ENCODE results near the gene PRL.

Gene PRL

GRCh38 chr6:22296936-22297335 is at the start of gene PRL:
Gene PRL (minus strand): TSS chr6:22297036. CDS start chr6:22296982, 54 bp downstream.
- no peak for DNase-seq

DNA sequence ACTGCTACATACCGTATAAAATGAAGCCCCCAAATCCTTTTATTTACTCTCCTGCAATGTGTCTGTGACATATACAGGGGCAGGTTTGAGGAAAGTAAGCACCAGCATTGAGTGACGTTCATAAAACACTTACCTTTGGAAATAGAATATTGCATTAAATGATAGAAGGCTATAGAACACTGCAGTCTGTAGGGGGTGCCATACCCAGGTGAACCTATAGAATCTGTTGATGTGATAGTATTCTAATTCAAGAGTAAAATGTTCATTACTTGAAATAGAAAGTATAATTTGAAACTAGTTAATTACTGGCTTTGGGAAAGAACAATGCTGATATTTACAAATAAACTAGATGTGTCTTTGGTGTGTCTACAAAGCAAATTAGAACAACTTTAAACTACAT is 47.0 kb upstream of the PRL start:
- no peak for DNase-seq

- DNase-seq, result no peak
These were observed 37.9 kb upstream of the PRL start for GRCh38 chr6:22334778-22335177.

- no peak for DNase-seq
These were observed 37.0 kb upstream of the PRL start for GRCh38 chr6:22333802-22334201.

DNA sequence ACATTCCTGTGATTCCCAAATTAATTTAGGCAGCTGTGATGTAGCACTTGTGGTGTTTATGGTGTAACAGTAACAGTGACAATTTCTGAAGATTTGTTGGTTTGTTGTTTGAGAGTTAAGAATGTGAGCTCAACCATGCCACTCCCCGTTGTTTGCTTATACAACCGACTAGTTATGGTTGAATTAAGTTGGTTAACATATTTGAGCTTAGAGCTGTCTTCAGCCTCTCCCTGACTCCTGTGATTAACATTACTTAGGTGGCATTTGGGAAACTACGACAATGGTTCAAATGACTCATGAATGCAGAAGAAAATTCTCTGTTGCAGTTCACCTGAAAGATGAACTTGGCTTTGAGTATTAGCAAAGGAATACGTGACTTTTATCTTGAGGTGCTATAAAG is 35.9 kb upstream of the PRL start:
- DNase-seq, result no peak

- no peak for DNase-seq
These were observed 35.4 kb upstream of the PRL start for GRCh38 chr6:22332216-22332615.

GRCh38 chr6:22330941-22331340 is 34.1 kb upstream of the PRL start:
- DNase-seq, result no peak

GRCh38 chr6:22328474-22328873 is 31.6 kb upstream of the PRL start:
- no peak for DNase-seq

DNA sequence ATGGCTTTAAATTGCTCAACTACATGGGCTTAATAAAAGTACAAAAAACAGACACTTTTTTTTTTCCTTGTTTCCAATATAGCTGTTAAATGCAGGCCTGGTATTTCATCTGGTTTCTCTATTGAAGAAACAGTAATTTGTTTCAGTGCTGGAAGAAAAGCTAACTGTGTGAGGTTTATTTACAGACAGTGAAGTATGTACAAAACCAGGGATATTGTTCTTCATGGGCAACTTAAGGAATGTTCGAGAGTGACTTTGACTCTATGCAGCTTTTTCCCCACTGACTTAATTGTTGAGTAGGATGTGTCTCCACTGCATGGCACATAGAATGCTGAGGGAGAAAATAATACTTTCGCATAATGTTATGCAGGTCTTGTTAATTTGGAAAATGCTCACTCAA is 31.0 kb upstream of the PRL start:
- DNase-seq, result no peak

DNA sequence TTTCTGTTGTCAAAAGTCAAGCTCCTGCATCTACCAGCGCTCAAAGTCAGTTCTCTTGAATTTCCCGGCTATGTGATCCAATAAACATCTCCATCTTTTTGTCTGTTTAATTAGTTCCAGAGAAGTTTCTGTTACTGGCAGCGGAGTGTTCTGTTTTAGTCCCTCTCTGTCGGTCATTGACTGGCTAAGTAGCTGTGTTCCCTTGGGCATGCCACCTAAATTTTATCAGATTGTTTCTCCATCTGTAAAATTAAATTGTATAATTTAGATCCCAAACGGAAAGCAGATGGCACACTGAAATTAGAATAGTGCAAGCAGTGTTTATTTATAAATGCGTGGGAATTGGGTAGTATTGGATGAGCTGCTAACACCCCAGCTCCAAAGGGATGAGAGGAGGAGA is 29.7 kb upstream of the PRL start:
- DNase-seq, result no peak

DNA sequence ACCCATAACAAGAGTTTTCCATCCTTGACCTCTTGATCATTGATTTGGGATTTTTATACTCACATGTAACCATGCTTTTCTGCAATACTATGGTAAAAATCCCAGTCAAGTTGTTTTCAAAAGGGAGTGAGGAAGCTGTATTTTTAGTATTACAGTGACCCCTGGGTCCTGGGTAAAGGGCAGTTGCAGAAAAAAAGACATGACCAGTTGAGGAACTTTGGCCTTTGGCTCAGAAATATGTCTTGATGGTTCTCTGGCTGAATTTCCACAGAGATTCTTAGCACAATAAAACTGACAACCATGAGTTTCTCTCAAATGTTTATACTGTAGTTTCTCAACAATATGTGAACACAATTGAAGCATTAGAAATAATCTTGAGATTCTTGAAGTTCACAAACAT is 28.6 kb upstream of the PRL start:
- DNase-seq, result no peak

GRCh38 chr6:22323848-22324247 is 27.0 kb upstream of the PRL start:
- no peak for DNase-seq

GRCh38 chr6:22322103-22323030 is 25.5 kb upstream of the PRL start:
- DNase-seq, result no peak

DNA sequence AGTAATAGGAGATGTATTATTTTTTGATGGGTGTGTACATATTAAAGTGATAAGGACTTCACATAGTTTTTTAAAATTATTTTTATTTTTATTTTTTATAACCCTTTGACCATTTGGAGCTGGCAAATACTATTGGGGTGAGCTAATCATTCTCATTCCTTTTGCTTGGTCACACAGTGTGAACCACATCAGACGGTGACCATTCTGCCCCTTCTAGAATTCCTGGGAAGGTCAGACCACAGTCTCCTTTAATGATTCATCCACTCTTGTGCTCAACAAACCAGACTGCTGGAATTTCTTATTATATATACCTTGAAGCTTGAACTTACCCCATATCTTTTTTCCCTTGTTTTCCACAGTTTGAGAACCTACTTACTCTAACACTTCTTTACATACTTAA is 23.9 kb upstream of the PRL start:
- no peak for DNase-seq

DNA sequence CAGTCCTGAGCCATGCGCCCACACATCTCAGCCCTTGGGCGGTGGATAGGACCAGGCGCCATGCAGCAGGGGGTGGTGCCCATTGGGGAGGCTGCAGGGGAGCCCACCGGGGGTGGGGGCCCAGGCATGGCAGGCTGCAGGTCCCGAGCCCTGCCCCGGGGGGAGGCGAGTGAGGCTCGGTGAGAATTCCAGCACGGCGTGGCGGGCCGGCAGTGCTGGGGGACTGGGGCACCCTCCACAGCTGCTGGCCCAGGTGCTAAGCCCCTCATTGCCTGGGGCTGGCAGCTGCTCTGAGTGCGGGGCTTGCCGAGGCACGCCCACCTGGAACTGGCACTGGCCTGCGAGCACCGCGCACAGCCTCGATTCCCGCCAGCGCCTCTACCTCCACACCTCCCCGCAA is 21.6 kb upstream of the PRL start:
- no peak for DNase-seq

DNA sequence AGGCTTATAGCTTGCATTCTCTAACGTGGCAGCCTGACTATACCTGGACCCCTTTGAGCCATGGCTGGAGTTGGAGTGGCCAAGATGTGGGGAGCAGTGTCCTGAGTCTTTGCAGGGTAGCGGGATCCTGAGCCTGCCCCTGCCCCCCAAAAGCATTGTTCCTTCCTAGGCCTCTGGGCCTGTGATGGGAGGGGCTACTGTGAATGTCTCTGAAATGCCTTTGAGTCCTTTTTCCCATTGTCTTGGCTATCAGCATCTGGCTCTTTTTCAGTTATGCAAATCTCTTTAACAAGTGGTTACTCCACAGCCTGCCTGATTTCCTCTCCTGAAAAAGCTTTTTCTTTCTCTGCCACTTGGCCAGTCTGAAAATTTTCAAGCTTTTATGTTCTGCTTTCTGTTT is 17.0 kb upstream of the PRL start:
- no peak for DNase-seq

DNA sequence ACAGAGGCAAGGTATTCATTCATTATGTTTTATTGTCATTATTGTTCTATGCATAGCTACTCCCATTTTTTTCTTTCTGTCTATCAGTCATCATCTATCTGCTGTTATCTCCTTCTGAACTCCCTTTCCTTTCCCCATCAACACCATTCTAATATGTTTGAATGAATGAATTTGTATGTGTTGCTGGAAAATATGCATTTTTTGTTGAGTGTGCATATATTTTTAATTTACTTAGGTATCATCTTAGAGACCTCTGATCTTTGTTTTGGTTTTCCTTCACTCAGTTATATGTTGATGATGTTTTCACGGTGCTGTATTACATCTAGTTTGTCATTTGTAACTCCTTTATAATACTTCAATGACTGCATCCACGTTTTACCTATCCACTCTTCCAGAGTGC is 12.1 kb upstream of the PRL start:
- DNase-seq, result no peak

DNA sequence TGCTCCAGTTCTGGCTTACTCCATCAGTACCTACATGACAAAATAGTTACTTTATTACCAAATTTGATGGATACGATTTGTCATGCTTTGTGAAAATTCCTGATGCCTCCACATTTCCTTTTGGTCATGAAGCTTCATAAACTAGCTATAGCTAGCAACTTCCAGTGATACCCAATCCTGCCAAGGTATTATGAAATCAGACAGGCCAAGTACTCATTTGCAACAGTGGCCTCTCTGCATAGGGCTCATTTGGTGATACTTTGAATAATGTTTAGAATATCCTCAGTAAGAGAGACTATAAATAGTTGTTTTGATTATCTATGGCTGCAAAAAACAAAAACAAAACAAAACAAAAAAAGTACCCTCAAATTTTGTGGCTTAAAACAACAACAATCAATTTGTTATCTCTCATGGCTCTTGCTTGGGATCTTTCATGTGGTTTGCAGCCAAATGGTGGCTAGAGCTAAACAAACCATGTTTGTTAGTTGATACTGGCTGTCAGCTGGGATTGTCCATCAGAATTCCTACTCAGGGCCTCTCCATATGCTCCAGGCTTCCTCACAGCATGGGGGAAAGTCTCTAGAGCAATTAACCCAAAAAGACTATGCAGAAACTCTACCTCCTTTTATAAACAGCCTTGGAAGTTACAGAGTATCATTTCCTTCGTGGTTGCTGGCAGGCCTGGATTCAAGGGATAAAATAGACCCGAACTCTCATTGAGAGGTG is 10.1 kb upstream of the PRL start:
- DNase-seq, result no peak

DNA sequence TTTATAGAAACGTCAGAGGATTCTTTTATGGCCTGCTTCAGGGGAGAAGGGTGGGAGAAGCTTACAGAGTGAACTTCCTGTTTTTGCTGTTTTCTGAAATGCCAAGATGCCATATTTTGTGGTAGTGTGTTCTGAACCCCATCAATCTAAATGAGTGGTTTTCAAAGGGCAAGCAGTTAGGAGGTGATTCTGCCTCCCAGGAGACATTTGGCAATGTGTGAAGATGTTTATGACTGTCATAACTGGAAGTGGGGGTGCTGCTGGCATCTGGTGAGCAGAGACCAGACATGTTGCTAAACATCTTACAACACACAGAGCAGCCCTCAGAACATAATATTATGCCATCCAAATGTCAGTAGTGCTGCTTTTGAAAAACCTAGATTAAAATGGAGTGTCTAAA is 6.0 kb upstream of the PRL start:
- DNase-seq, result no peak

DNA sequence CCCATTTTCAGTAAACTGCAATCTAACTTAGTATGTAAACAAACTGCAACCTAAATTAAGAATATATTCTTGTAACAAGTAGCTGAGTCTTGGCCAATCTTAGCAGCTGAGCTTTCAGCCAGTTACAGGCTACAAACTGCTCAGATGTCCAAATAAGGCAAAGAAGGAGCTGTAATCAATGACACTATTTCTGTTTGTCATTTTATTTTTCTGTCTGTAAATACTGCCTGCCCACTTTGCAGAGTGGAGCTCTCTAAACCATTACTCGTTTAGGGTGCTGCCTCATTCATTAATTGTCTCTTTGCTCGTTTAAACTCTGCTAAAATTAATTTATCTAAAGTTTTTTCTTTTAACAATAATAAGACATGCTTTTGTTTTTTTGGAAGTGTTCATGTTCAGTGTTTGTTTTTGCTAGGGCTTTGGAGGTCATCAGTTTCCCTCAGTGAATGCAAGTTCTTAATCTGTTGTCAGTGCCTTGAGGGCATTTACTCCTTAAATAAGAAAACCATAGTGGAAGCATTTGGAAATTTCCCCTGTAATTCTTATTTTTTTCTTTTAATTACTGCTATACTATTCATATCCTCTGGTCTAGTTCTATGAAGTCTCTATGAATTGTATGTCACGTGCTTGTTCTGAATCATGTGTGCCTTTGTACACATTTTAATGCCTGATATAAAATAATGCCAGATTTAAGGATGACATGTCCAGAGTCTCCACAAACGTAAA is 3.6 kb upstream of the PRL start:
- DNase-seq, result no peak

DNA sequence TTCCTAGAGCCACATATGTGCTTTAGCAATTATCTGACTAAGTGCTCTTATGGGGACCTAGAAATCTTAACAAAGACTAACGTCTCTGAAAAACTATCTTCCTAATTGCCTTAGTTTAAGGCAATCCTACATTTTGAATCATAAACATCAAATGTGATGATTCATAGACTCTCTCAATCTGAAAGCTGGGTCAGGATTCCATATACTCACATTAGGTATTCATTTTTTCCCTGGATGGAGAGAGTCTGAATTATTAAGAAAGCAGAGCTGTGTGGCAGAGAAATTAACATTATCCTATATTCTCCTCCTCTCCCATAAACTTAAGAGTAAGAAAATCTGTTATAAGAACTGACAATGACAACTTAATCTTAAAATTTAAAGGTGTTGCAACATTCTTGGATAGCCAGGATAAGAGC is 1.6 kb upstream of the PRL start:
- no peak for DNase-seq

GRCh38 chr6:22296067-22296466 is 769 bp downstream of the PRL start:
- no peak for DNase-seq

- DNase-seq, result no peak
These were observed 1.7 kb downstream of the PRL start for GRCh38 chr6:22295145-22295544.

DNA sequence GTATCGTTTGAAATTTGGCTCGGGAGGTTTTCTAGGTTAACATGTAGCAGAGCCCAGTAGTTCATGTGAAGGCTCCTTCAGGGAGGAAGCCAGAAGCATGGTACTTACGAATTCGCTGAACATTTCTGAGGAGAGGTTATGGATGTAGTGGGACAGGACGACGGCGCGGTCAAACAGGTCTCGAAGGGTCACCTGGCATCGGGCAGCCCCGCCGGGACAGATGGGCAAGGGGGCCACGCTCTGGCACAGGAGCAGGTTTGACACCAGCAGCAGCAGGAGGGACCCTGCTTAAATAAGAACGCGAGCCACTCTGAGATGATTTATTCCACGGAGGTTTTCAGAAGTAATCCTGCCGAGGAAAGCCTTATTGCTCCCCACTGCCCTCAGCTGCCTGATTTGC is 2.5 kb downstream of the PRL start:
- no peak for DNase-seq

Data from activated CD4-positive, alpha-beta T cell treated with anti-CD3 and anti-CD28 coated beads for 48 hours (primary cell).